SK-N-SH treated with all-trans-retinoic acid at 6 μM for 48 hours (cell line): ENCODE measurements around the gene LLGL2.

ENCODE experiments used
- ATAC-seq: fragments of 200-7000 bp; cut with Tn5 transposase; 3 replicates; pipeline ENCODE4 v1.9.1; 2020; ENCODE audit warnings: mild to moderate bottlenecking, moderate library complexity
- ARNTL ChIP-seq: fragments of 450-650 bp; formaldehyde crosslinking; IDR thresholded peaks from 2 replicates; pipeline ENCODE4 v1.5.0; 2020; ENCODE audit warnings: low read depth, mild to moderate bottlenecking, moderate library complexity, borderline replicate concordance
- CSDC2 ChIP-seq: fragments of 250-450 bp; sonication (Bioruptor Pico); IDR thresholded peaks from 2 replicates; pipeline ENCODE4 v1.5.0; 2020; ENCODE audit warnings: mild to moderate bottlenecking, moderate library complexity
- ESRRG ChIP-seq: fragments of 250-450 bp; sonication (Bioruptor Pico); IDR thresholded peaks from 2 replicates; pipeline ENCODE4 v1.6.1; 2021; ENCODE audit warnings: mild to moderate bottlenecking
- GLIS3 ChIP-seq: fragments of 250-450 bp; sonication (Bioruptor Pico); IDR thresholded peaks from 2 replicates; pipeline ENCODE4 v1.5.0; 2020; ENCODE audit warnings: mild to moderate bottlenecking, moderate library complexity
- ISL1 ChIP-seq: fragments of 250-450 bp; sonication (Bioruptor Pico); IDR thresholded peaks from 2 replicates; pipeline ENCODE4 v2.1.2; 2022; ENCODE audit warnings: mild to moderate bottlenecking, moderate library complexity
- OSR1 ChIP-seq: fragments of 250-450 bp; sonication (Bioruptor Pico); IDR thresholded peaks from 2 replicates; pipeline ENCODE4 v1.8.0; 2022; ENCODE audit warnings: moderate library complexity, mild to moderate bottlenecking, inconsistent platforms
- PPARA ChIP-seq: fragments of 250-450 bp; sonication (Bioruptor Pico); IDR thresholded peaks from 2 replicates; pipeline ENCODE4 v1.5.0; 2020; ENCODE audit warnings: mild to moderate bottlenecking, borderline replicate concordance
- RARB ChIP-seq: fragments of 250-450 bp; sonication (Bioruptor Pico); IDR thresholded peaks from 2 replicates; pipeline ENCODE4 v1.8.0; 2021; ENCODE audit warnings: mild to moderate bottlenecking, moderate library complexity
- SNAI2 ChIP-seq: fragments of 250-450 bp; sonication (Bioruptor Pico); IDR thresholded peaks from 2 replicates; pipeline ENCODE4 v1.5.0; 2020; ENCODE audit warnings: mild to moderate bottlenecking, moderate library complexity
- TCF4 ChIP-seq: fragments of 250-450 bp; sonication (Bioruptor Pico); IDR thresholded peaks from 2 replicates; pipeline ENCODE4 v1.8.0; 2021; ENCODE audit warnings: mild to moderate bottlenecking, moderate library complexity, borderline replicate concordance
- TOX ChIP-seq: fragments of 250-450 bp; sonication (Bioruptor Pico); IDR thresholded peaks from 2 replicates; pipeline ENCODE4 v1.8.0; 2021; ENCODE audit warnings: mild to moderate bottlenecking, moderate library complexity, borderline replicate concordance
- ZC3H10 ChIP-seq: fragments of 250-450 bp; sonication (Bioruptor Pico); IDR thresholded peaks from 2 replicates; pipeline ENCODE4 v1.5.1; 2021; ENCODE audit warnings: mild to moderate bottlenecking, moderate library complexity
- ZFP3 ChIP-seq: fragments of 250-450 bp; sonication (Bioruptor Pico); IDR thresholded peaks from 2 replicates; pipeline ENCODE4 v1.5.0; 2020; ENCODE audit warnings: mild to moderate bottlenecking, moderate library complexity
- ZFP30 ChIP-seq: fragments of 450-650 bp; formaldehyde crosslinking; IDR thresholded peaks from 2 replicates; pipeline ENCODE4 v1.5.0; 2022; ENCODE audit warnings: mild to moderate bottlenecking, moderate library complexity
- ZNF70 ChIP-seq: fragments of 450-650 bp; formaldehyde crosslinking; IDR thresholded peaks from 2 replicates; pipeline ENCODE4 v1.5.0; 2020; ENCODE audit warnings: mild to moderate bottlenecking, moderate library complexity
- ZNF8 ChIP-seq: fragments of 450-650 bp; formaldehyde crosslinking; IDR thresholded peaks from 2 replicates; pipeline ENCODE4 v1.5.0; 2020; ENCODE audit warnings: mild to moderate bottlenecking, moderate library complexity
- TF ChIP-seq, protein P1 (sequence below): fragments of 250-450 bp; sonication (Bioruptor Pico); IDR thresholded peaks from 2 replicates; pipeline ENCODE4 v1.5.0; 2020; ENCODE audit warnings: mild to moderate bottlenecking, moderate library complexity
- TF ChIP-seq, protein P2 (sequence below): fragments of 250-450 bp; sonication (Bioruptor Pico); IDR thresholded peaks from 2 replicates; pipeline ENCODE4 v1.5.1; 2021; ENCODE audit warnings: mild to moderate bottlenecking, moderate library complexity
- TF ChIP-seq, protein P3 (sequence below): fragments of 250-450 bp; sonication (Bioruptor Pico); IDR thresholded peaks from 2 replicates; pipeline ENCODE4 v1.5.1; 2020; ENCODE audit warnings: low read depth, mild to moderate bottlenecking, moderate library complexity
- TF ChIP-seq, protein P4 (sequence below): fragments of 250-450 bp; sonication (Bioruptor Pico); IDR thresholded peaks from 2 replicates; pipeline ENCODE4 v1.8.0; 2020; ENCODE audit warnings: mild to moderate bottlenecking, moderate library complexity, borderline replicate concordance
- TF ChIP-seq, protein P5 (sequence below): fragments of 250-450 bp; sonication (Bioruptor Pico); IDR thresholded peaks from 2 replicates; pipeline ENCODE4 v1.8.0; 2021; ENCODE audit warnings: low read depth, mild to moderate bottlenecking, moderate library complexity, borderline replicate concordance

Gene LLGL2

DNA sequence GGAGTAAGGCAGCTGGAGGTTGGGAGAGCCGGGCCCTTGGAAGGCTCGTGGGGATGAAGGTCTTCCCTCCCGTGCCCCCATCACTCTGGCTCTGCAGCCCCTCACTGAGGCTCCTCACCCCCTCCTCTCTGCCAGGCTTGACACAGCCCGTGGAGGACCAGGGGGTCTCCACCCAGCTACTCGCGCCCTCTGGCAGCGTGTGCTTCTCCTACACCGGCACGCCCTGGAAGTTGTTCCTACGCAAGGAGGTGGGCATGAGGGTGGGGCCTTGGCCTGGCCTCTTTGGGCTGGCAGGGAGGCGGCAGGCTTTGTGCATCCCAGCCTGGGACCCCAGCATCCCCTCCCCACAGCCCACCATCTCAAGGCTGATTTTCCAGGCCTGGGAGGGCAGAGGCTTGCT is 92.2 kb downstream of the LLGL2 start:
- TF ChIP-seq ESRRG (CRISPR knock-in tag) (no peak), SNAI2 (no peak), TOX (CRISPR knock-in tag) (no peak), OSR1 (no peak), TCF4 (CRISPR knock-in tag) (no peak), PPARA (CRISPR knock-in tag) (no peak), CSDC2 (CRISPR knock-in tag) (no peak), RARB (no peak), ZFP30 (CRISPR knock-in tag) (no peak)
- TF ChIP-seq, protein P1, sequence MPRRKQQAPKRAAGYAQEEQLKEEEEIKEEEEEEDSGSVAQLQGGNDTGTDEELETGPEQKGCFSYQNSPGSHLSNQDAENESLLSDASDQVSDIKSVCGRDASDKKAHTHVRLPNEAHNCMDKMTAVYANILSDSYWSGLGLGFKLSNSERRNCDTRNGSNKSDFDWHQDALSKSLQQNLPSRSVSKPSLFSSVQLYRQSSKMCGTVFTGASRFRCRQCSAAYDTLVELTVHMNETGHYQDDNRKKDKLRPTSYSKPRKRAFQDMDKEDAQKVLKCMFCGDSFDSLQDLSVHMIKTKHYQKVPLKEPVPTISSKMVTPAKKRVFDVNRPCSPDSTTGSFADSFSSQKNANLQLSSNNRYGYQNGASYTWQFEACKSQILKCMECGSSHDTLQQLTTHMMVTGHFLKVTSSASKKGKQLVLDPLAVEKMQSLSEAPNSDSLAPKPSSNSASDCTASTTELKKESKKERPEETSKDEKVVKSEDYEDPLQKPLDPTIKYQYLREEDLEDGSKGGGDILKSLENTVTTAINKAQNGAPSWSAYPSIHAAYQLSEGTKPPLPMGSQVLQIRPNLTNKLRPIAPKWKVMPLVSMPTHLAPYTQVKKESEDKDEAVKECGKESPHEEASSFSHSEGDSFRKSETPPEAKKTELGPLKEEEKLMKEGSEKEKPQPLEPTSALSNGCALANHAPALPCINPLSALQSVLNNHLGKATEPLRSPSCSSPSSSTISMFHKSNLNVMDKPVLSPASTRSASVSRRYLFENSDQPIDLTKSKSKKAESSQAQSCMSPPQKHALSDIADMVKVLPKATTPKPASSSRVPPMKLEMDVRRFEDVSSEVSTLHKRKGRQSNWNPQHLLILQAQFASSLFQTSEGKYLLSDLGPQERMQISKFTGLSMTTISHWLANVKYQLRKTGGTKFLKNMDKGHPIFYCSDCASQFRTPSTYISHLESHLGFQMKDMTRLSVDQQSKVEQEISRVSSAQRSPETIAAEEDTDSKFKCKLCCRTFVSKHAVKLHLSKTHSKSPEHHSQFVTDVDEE: no peak
- TF ChIP-seq, protein P2, sequence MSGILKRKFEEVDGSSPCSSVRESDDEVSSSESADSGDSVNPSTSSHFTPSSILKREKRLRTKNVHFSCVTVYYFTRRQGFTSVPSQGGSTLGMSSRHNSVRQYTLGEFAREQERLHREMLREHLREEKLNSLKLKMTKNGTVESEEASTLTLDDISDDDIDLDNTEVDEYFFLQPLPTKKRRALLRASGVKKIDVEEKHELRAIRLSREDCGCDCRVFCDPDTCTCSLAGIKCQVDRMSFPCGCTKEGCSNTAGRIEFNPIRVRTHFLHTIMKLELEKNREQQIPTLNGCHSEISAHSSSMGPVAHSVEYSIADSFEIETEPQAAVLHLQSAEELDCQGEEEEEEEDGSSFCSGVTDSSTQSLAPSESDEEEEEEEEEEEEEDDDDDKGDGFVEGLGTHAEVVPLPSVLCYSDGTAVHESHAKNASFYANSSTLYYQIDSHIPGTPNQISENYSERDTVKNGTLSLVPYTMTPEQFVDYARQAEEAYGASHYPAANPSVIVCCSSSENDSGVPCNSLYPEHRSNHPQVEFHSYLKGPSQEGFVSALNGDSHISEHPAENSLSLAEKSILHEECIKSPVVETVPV (CRISPR knock-in tag): no peak
- no peak for ATAC-seq

DNA sequence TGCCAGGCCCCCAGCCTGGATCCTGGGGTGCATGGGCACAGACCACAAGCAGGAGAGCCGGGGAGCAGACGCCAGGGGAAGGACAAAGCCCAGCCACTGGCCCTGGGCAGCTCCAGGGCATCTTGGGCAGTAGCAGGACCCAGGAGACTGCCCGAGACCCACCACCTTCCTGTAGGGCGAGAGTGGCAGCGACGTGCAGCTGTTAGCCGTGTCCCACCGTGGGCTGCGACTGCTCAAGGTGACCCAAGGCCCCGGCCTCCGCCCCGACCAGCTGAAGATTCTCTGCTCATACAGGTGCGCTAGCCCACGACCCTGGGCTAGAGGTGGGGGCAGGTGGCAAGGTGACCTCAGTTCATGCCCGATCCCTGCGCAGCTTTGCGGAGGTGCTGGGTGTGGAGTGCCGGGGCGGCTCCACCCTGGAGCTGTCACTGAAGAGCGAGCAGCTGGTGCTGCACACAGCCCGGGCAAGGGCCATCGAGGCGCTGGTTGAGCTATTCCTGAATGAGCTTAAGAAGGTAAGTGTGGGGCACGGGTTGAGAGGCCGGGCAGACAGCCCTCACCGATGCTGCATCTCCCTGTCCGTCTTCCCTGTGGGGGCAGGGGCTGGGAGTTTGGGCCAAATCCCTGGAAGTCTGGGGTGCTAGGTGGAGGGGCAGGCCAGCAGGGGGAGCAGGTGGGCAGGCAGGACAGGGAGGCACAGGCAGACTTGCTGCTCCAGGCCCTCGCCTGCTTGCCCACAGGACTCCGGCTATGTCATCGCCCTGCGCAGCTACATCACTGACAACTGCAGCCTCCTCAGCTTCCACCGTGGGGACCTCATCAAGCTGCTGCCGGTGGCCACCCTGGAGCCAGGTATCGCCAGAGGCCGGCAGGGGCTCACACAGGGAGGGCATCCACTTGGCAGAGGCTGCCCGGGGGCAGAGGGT is 94.3 kb downstream of the LLGL2 start:
- no peak for TF ChIP-seq ZNF8 (CRISPR knock-in tag)
- TF ChIP-seq, protein P3, sequence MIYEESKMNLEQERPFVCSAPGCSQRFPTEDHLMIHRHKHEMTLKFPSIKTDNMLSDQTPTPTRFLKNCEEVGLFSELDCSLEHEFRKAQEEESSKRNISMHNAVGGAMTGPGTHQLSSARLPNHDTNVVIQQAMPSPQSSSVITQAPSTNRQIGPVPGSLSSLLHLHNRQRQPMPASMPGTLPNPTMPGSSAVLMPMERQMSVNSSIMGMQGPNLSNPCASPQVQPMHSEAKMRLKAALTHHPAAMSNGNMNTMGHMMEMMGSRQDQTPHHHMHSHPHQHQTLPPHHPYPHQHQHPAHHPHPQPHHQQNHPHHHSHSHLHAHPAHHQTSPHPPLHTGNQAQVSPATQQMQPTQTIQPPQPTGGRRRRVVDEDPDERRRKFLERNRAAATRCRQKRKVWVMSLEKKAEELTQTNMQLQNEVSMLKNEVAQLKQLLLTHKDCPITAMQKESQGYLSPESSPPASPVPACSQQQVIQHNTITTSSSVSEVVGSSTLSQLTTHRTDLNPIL (CRISPR knock-in tag): no peak
- TF ChIP-seq ISL1 (CRISPR knock-in tag): no peak
- no peak for TF ChIP-seq GLIS3 (CRISPR knock-in tag)
- TF ChIP-seq CSDC2 (CRISPR knock-in tag): no peak
- peak; percentile 77 for ATAC-seq

DNA sequence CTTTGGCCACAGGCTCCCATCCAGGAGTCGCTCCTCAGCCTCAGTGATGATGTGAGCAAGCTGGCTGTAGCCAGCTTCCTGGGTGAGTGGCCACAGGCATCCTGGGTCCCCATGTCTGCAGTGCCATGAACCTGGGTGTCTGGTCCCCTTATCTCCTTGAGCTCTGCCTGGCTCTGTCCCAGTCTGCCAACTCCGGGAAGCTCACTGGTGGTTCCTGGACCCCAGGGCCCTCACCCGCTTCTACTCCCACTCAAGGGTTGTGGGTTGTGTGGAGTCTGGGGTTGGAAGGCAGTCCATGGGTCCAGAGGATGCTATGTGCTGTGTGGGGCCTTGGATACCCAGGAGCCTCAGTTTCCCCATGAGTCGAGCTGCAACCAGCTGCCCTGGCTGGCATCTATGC is 96.0 kb downstream of the LLGL2 start:
- TF ChIP-seq, protein P4, sequence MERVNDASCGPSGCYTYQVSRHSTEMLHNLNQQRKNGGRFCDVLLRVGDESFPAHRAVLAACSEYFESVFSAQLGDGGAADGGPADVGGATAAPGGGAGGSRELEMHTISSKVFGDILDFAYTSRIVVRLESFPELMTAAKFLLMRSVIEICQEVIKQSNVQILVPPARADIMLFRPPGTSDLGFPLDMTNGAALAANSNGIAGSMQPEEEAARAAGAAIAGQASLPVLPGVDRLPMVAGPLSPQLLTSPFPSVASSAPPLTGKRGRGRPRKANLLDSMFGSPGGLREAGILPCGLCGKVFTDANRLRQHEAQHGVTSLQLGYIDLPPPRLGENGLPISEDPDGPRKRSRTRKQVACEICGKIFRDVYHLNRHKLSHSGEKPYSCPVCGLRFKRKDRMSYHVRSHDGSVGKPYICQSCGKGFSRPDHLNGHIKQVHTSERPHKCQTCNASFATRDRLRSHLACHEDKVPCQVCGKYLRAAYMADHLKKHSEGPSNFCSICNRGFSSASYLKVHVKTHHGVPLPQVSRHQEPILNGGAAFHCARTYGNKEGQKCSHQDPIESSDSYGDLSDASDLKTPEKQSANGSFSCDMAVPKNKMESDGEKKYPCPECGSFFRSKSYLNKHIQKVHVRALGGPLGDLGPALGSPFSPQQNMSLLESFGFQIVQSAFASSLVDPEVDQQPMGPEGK: no peak
- TF ChIP-seq ZNF70 (CRISPR knock-in tag): no peak
- TF ChIP-seq ZFP3: no peak
- TF ChIP-seq, protein P5, sequence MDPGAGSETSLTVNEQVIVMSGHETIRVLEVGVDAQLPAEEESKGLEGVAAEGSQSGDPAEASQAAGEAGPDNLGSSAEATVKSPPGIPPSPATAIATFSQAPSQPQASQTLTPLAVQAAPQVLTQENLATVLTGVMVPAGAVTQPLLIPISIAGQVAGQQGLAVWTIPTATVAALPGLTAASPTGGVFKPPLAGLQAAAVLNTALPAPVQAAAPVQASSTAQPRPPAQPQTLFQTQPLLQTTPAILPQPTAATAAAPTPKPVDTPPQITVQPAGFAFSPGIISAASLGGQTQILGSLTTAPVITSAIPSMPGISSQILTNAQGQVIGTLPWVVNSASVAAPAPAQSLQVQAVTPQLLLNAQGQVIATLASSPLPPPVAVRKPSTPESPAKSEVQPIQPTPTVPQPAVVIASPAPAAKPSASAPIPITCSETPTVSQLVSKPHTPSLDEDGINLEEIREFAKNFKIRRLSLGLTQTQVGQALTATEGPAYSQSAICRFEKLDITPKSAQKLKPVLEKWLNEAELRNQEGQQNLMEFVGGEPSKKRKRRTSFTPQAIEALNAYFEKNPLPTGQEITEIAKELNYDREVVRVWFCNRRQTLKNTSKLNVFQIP: no peak
- no peak for TF ChIP-seq ESRRG (CRISPR knock-in tag)
- TF ChIP-seq, all 23 proteins: peak for 0
- ATAC-seq: no peak

DNA sequence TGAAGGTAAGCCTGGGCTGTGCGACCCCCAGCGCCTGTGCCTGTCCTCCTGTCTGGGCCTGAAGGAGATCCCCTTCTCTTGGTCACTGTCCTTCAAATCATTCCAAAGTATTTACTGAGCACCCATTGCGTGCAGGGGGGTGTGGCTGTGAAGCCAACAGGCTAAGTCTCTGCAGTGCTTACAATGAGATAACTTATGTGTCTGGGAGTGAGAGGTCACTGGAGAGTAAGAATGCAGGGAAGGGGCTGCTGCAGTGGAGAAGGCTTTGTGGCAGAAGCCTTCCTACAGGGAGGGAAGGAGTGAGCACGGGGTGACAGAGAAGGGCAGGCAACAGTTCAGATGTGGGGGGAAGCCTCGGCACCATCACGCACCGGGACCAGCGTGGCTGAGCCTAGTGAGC is 96.6 kb downstream of the LLGL2 start:
- TF ChIP-seq RARB (no peak), ARNTL (CRISPR knock-in tag) (no peak), ZNF70 (CRISPR knock-in tag) (no peak), ZC3H10 (CRISPR knock-in tag) (no peak)
- ATAC-seq: no peak
